Activated T-cell treated with anti-CD3 and anti-CD28 coated beads for 24 hours (primary cell): ENCODE measurements around the gene CYP2J2.
"Not testable (repeated sequence)": the region's sequence is repeated elsewhere in the genome, so short reads cannot be mapped to it uniquely, and the experiment has no call there.

Experiments
- DNase-seq: peaks from one replicate; pipeline ENCODE4 v3.0.0-alpha.2; 2020; ENCODE audit warnings: low read depth

Gene CYP2J2, protein sequence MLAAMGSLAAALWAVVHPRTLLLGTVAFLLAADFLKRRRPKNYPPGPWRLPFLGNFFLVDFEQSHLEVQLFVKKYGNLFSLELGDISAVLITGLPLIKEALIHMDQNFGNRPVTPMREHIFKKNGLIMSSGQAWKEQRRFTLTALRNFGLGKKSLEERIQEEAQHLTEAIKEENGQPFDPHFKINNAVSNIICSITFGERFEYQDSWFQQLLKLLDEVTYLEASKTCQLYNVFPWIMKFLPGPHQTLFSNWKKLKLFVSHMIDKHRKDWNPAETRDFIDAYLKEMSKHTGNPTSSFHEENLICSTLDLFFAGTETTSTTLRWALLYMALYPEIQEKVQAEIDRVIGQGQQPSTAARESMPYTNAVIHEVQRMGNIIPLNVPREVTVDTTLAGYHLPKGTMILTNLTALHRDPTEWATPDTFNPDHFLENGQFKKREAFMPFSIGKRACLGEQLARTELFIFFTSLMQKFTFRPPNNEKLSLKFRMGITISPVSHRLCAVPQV

DNA sequence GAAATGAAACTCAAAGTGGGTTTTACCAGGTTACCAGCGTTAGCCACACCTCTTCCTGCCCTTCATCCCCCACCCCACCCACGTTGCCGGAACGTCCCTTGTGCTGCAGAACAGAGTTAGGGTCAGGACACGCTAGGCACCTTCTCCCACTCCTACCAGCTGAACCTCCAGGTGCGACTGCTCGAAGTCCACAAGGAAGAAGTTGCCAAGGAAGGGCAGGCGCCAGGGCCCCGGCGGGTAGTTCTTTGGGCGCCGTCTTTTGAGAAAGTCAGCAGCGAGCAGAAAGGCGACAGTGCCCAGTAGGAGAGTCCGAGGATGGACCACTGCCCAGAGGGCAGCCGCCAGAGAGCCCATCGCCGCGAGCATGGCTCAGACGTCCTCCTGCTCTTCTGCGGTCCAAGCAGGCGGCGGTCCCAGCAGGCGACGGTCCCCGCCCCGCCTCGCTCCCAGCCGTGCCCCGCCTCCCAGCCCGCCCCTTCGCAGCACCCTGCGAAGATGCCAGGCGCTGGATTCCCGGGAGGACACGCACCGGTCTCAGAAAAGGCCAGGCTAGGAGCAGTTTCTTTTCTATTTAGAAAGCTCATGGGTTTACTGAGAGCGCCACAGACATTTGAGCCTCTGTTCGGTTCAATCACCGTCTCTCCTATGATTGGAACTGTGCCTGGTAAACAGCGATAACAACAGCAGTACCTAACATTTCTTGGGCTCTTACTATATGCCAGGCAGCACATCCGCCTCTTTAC lies at the start of gene CYP2J2:
Gene CYP2J2, minus strand, starts transcription at position 393 of the 743 bp plus-strand sequence. Its CDS starts 27 bp downstream, at position 366.
- peak; percentile 7 for DNase-seq

DNA sequence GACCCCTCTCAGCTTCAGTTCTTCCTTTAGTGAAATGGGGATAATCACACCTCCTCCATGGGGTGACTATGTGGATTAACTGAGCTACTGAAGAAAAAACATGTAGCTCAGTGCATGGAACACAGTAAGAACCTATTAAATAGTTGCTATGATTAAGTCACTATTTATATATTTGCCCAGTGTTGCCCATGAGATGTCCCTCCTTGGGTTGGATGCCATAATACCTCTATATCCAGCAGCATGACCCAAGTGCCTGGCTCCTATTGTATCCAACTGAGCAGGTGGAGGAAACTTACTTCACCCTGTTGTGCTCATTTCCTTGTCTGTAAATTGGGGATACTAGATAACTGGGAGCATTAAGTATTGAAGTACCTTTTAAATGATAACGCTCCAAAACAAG lies 47.1 kb upstream of the CYP2J2 start:
- no peak for DNase-seq

DNA sequence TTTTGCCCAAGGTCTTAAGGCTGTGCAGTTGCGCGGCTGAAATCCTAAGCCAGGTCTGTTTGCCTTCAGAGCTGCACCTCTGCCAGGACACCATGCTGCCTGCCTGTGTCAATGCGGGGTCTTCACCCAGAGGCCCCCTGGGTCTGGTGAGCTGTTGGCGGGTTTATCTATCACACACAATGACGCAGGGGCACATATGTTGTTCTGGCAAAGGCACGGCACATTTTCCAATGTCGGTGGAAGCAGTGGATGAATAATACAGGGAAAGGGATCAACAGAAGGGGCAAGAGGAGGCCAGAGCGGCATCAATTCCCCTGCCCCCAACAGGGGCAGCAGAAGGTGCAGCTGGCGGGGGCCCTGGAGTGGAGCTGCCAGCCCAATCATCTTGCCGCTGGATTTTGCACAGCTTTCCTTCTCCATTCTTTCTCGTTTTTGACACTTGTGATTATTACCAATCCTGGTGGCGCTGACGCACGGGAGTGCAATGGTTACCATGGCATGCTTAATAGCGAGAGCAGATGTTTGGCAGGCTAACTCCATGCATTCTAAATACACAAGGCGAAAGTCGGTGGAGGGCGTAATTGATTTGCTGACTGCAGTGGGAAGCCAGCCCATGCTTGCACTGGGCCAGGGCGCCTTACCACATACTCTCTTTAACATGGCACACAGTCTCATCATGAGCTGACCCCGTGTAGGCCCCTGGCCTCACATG lies 45.8 kb upstream of the CYP2J2 start:
- DNase-seq, result no peak

DNA sequence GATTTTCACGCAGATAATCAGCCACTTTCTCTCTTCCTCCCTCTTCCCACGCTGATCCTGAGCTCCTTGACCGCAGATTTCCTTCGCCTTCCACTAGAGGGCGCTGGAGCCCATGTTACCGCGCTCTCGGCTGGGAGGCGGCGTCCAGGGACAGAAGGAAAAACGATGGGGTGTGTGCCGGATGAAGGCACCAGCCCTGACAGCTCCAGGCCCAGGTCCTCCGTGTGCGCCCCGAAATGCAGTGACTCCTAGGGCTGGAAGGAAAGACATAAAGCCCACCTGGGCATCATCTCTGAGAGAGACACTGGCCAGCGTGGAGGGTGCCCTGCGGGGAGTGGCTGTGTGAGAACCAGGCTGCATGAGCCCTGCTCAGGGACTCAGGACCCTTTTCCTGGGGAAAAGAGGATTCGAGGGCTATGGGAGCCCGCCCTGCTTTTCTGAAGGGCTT lies 44.9 kb upstream of the CYP2J2 start:
- DNase-seq, result peak; percentile 26

DNA sequence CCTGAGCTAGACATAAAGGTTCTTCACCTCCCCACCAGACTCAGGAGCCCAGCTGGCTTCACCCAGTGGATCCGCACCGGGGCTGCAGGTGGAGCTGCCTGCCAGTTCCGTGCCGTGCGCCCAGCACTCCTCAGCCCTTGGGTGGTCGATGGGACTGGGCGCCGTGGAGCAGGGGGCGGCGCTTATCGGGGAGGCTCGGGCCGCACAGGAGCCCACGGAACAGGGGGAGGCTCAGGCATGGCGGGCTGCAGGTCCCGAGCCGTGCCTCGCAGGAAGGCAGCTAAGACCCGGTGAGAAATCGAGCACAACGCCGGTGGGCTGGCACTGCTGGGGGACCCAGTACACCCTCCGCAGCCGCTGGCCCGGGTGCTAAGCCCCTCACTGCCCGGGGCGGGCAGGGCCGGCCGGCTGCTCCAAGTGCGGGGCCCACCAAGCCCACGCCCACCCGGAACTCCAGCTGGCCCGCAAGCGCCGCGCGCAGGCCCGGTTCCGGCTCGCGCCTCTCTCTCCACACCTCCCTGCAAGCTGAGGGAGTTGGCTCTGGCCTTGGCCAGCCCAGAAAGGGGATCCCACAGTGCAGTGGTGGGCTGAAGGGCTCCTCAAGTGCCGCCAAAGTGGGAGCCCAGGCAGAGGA lies 43.1 kb upstream of the CYP2J2 start:
- DNase-seq, result not testable (repeated sequence)

DNA sequence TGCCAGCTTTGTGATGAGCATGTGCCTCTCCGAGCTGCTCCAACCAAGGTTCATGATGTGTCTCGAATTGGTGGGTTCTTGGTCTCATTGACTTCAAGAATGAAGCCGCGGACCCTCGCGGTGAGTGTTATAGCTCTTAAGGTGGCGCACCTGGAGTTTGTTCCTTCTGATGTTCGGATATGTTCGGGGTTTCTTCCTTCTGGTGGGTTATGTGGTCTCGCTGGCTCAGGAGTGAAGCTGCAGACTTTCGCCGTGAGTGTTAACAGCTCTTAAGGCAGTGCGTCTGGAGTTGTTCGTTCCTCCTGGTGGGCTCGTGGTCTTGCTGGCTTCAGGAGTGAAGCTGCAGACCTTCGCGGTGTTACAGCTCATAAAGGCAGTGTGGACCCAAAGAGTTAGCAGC lies 42.2 kb upstream of the CYP2J2 start:
- DNase-seq, result not testable (repeated sequence)

DNA sequence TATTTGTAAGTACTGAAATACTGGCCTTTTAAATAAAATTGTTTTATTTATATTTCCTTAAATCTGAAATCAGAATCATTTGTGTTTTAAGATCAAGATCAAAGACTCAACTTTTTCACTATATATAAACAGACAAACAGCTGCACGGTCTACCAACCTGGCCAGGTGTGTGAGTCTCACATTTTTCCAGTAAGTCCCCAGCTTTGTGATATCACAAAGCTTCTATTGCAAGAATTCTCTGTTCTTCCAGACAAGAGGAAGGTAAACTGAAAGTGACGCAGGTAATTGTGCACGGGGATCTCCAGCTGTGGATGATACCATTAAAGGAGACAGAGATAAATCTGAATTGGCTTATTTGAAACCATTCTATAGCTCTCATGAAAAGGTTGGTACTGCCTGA lies 41.2 kb upstream of the CYP2J2 start:
- no peak for DNase-seq

DNA sequence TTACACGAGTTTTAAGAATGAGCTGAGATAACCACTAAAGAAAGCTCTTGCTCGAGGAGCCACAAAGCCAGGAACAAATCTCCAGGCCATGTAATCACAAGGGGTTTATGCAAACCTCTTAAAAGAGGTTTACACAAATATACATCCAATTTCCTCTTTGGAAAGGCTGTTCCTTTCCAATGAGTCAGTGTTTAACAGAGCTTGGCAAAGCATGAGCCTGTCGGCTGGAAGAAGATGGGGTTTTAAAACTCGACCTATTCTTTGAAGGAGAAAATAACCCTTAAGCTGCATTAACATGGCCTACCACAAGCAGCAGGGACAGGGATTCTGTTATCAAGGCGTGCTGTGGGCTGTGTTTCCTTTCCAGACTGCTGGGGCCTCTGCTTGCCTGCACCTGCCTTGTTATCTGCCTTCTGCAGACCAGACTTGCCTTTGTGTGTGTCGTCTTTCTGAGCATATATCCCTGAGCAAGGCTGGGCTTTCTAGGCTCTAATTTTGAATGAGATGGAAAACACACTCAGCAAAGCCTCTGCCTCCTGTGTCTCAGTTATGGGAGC lies 40.6 kb upstream of the CYP2J2 start:
- no peak for DNase-seq

DNA sequence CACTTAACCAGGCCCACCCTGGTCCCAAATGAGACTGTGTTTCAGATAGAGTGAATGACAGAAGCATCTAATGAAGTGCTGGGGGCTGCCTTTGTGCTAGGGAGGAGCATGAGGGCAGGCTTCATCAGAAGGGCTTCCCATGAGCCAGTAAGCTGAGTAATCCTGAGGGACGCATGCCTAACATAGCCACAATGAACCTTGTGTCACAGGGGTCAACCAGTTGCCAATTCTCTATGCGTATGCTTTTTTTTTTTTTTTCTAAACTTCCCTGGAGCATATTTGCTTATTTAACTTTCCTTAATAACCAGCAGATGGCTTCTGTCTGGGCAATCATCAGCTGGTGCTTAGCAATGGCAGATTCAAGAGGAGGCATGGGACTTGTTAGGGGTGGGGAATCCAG lies 25.5 kb upstream of the CYP2J2 start:
- no peak for DNase-seq

DNA sequence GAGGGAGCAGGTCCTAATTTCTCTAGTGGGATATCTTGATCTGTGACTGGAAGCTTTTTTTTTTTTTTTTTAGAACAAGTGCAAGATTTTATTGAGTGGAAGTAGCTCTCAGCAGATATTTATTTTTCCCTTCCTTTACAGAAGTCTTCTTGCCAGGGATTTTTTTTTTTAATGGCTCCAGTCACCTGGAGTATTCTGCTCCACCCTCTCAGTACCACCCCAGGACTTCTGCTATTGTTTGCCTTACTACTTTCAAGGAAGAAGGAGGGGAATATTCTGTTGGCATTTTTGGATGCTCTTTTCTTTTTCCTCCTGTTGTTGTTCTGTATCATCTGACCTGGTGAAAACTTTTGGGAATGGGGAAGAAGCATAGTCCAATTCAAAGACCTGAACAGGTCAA lies 23.1 kb upstream of the CYP2J2 start:
- DNase-seq, result no peak

DNA sequence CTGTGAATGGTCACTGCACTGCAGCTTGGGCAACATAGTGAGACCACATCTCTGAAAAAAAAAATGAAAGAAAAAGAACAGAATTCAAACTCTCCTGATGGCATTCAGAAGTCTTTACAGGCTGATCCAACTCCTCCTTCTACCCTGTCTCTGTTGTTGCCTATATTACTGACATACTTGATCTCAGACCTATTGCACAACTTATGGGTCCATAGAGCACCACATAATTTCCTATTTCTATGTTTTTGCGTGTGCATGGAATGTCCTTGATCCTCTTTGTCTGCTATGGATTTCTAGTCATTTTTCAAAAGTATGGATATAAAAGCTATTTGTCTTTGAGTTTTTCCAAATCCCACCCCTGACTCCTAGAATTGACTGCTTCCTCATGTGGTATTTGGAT lies 22.4 kb upstream of the CYP2J2 start:
- DNase-seq, result no peak

DNA sequence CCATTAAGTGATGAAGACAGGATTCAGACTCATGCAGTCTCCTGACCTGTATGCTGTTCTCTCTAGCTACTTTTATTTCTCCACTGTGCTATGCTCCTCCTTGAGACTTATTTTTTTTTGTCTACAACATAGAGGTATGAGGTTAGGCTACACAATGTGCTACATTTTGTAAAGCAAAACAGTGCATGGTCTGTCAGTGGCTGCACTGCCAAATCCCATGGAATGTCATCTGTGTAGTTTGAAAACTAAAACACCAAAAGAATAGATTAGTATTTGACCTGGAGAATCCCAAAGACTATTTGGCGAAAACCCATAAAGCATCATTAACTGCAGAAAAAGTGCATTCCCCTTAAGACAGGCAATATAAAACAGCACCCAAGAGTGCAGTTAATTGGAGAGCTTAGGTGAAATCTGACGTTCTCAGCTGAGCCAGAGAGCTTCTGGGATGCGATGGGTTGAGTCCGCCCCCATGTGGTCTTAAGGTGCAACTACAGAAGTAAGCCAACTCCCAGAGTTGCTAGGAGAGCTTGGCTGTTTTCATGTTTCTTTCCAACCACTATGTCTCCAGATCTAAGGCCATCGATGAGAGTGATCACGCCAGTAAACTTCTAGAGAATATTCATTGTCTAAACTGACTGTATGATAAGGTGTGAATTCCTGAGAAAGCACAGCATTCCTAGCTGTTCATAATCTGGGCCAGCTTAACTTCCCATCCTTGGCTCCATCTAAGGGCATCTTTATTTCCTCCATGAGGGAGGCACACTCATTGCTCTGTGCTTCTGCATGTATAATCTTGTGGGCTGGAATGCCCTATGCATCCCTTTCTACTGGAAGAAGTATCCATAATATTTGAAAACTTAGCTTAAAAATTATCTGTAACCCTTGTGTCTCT lies 20.7 kb upstream of the CYP2J2 start:
- peak; percentile 19 for DNase-seq

DNA sequence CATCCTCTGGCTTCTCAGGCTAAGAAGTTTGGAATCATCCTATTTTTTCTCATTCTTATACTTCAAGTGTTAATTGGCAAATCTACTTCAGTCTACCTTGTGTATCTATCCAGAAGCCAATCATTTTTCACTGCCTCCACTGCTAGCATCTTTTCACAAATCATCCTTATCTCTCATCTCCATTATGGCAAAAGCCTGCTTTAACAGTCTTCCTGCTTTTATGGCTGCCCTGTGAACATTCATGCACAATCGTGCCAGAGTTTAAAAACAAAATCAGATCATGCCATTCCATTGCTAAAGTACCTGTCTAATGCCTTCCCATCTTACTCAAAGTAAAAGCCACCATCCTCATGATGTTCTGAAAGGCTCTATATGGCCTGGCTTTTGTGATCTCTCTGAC lies 19.2 kb upstream of the CYP2J2 start:
- DNase-seq, result no peak

DNA sequence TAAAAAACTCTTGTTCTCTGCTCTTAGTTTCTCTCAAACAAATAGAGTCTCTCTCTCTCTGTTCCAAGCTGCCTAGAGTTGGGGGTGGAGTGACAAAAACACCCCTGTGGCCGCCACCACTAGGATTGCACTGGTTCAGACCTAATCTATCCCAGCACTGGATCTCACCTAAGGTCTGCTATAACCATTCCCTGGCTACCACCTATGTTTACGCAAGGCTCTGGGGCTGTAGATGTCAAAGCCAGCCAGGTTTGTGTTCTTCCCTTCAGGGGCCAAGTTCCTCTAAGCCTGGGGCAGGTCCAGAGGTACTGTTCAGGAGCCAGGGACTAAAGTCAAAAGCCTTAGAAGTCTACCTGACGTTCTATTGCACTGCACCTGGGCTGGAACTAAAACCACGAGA lies 12.8 kb upstream of the CYP2J2 start:
- DNase-seq, result no peak

DNA sequence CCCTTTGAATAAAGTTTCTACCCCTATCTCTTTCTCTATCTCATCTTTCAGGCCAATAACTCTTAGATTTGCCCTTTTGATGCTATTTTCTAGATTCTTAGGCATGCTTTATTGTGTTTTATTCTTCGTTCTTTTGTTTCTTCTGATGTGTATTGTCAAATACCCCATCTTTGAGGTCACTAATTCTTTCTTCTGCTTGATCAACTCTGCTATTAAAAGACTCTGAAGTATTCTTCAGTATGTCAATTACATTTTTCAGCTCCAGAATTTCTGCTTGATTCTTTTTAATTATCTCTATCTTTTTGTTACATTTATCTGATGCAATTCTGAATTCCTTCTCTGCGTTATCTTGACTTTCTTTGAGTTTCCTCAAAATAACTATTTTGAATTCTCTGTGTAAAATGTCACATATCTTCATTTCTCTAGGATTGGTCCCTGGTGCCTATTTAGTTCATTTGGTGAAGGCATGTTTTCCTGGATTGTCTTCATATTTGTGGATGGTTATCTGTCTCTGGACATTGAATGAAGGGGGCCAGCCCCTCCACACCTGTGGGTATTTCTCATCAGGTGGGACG lies 11.2 kb upstream of the CYP2J2 start:
- DNase-seq, result no peak

DNA sequence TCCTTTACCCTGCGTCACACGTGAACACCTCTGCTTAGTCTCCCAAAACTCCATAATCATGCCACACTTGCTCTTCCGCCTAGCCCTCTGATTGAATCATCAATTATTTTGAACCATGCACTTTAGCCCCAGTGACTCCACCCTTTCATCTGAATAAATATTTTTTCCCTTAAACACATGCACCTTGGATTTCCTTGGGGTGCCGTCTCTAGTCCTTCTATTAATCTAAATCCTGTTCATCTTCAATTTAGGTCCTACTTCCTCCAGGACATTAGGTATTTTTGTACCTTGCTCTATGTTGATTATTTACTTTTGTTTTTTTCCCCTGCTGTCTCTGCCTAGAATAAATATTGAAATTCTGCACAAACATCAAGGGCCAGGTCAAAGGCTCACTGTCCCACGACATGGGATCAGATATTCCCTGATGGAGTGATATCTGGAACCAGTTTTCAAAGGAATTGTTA lies 9.8 kb upstream of the CYP2J2 start:
- DNase-seq, result no peak

DNA sequence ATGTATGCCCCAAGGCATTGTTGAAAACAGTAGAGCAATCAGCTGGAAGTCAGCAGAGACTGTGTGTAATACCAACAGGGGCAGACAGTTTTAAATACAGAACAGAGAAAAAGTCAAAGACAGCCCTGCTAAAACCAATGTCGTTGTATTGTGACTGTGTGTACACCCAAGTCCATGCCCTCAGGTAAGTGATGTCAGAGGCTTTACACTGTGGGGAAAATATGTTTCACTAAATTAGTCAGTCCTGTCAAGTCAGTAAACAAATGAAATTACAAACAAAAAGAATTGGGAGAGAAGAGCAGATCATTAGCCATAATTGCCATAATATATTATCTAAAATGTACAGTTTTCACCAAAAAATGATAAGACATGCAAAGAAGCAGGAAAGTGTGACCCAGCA lies 2.4 kb upstream of the CYP2J2 start:
- DNase-seq, result no peak

DNA sequence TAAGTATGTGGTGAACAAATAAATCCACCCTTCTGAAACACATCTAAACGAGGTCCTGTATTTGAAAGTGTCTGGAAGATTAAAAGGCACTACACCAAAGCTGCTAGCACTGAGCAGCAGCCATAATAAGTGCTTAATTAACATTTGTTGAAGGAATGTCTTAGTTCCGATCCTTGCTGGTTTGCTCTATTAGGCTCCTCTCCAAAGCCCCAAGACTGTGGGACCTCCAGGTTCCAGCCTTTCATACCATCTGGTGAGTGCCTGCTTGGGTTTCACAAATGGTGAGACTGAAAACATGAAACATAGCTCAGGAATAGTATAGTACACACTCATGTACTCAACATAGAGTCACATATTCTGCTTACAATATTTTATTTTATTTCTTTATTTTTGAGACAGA lies 640 bp upstream of the CYP2J2 start:
- no peak for DNase-seq

DNA sequence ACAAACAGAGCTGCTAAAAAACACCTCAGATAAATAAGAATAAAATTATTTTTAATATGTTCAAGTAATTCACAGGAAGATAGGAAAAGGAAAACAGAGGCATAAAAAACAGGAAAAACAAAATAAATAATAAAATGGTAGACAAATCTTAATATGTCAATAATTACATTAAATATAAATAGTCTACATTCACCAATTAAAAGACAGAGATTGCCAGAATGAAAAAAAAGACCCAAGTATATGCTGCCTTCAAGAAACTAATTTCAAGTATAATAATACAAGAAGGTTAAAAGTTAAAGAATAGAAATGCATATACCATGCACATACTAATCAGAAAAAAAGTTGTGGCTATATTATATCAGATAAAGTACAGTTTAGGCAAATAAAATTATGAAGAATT lies 1.9 kb downstream of the CYP2J2 start:
- no peak for DNase-seq

DNA sequence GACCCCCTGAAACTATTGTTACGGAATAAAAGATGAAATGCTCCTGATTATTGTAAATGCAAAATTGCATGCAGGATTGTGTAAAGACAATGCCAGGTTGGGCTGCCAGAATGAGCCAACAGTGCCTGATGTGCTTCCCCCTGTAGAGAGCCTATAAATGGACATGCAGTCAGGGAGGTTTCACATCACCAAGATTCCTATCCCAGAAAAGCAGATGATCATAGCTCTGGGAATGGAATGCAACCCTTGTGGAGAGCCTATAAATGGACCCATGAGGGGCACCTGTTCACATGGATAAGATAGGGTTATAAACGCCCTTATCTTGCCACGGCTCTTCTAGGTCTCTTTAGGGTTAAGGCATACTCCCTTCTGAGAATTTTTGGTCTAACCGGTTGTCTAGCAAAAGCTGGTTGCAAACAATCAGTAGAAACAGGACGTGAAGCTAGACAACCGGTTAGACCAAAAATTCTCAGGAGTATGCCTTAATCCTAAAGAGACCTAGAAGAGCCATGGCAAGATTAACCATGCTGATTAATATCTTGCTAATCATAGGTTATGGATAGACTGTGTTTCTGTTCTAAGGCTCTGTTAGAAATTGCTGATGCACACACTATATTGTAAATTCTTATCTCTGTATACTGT lies 5.2 kb downstream of the CYP2J2 start:
- not testable (repeated sequence) for DNase-seq
